IMR-90 (cell line): ENCODE results near the gene MEF2A. TPM values are rescaled to one million over a fixed set of nuclear protein-coding genes. Genes with fewer than 3 reads are reported as not detected.

Experiments used
- ATAC-seq: fragments of 200-7000 bp; cut with Tn5 transposase; 2 replicates; pipeline ENCODE4 v1.9.1; 2020; ENCODE audit warnings: low read depth, mild to moderate bottlenecking, moderate library complexity
- BruUV-seq: library from RNA; stranded (reverse); fragments of 400-500 nt; replicated peaks from 2 replicates; lab custom pipeline; 2021; lab: Mats Ljungman, UMichigan
- CTCF ChIA-PET: fragments of 300-600 bp; formaldehyde crosslinking; extraction: SDS; loops from one replicate; lab custom pipeline; 2021; ENCODE audit warnings: antibody characterized with exemption; lab: Yijun Ruan, JAX
- POLR2A ChIA-PET: fragments of 300-600 bp; sonication (Branson Sonifier 250); formaldehyde crosslinking; loops from one replicate; lab custom pipeline; 2022; ENCODE audit warnings: antibody characterized with exemption; ENCODE audit not compliant: unreplicated experiment; lab: Charles Lee
- DNase-seq: peaks from one replicate; pipeline ENCODE4 v3.0.0; 2013
- H2AFZ ChIP-seq: replicated peaks from 2 replicates; pipeline ENCODE3; 2013; ENCODE audit warnings: low read length, mild to moderate bottlenecking; ENCODE audit not compliant: poor library complexity
- H2AK5ac ChIP-seq: 2 replicates; pipeline ENCODE4 v1.6.1; 2013; ENCODE audit warnings: low read depth, low read length, inconsistent platforms
- H2AK9ac ChIP-seq: replicated peaks from 2 replicates; pipeline ENCODE3; 2013; ENCODE audit warnings: mild to moderate bottlenecking, low read depth, low read length, moderate library complexity; ENCODE audit not compliant: poor library complexity
- H2BK120ac ChIP-seq: 2 replicates; pipeline ENCODE4 v1.6.1; 2013; ENCODE audit warnings: low read depth, low read length, inconsistent platforms
- H2BK15ac ChIP-seq: 3 replicates; pipeline ENCODE4 v1.6.1; 2013; ENCODE audit warnings: low read depth, low read length, inconsistent platforms
- H2BK20ac ChIP-seq: 2 replicates; pipeline ENCODE4 v1.6.1; 2013; ENCODE audit warnings: low read depth, mild to moderate bottlenecking, inconsistent platforms, low read length, moderate library complexity
- H2BK5ac ChIP-seq: 2 replicates; pipeline ENCODE4 v1.6.1; 2013; ENCODE audit warnings: mild to moderate bottlenecking, low read depth, low read length, inconsistent platforms; ENCODE audit not compliant: poor library complexity, severe bottlenecking
- H3K14ac ChIP-seq: replicated peaks from 2 replicates; pipeline ENCODE4 v1.6.1; 2013; ENCODE audit warnings: low read depth, low read length, inconsistent platforms
- H3K18ac ChIP-seq: 2 replicates; pipeline ENCODE4 v1.6.1; 2013; ENCODE audit warnings: low read depth, low read length, control low read depth
- H3K23ac ChIP-seq: 2 replicates; pipeline ENCODE4 v1.6.1; 2013; ENCODE audit warnings: low read depth, low read length, inconsistent platforms
- H3K27ac ChIP-seq: 2 replicates; pipeline ENCODE4 v1.5.1; 2013; ENCODE audit warnings: mild to moderate bottlenecking, control low read depth, low read length; ENCODE audit not compliant: insufficient read depth
- H3K27me3 ChIP-seq: 2 replicates; pipeline ENCODE4 v1.6.1; 2013; ENCODE audit warnings: low read length; ENCODE audit not compliant: control insufficient read depth, insufficient read depth
- H3K36me3 ChIP-seq: 2 replicates; pipeline ENCODE4 v1.6.1; 2013; ENCODE audit warnings: low read length, mixed read lengths; ENCODE audit not compliant: control insufficient read depth, insufficient read depth
- H3K4ac ChIP-seq: 2 replicates; pipeline ENCODE4 v1.6.1; 2013; ENCODE audit warnings: low read depth, low read length, inconsistent platforms
- H3K4me1 ChIP-seq: 2 replicates; pipeline ENCODE4 v1.6.1; 2013; ENCODE audit warnings: low read length, mixed read lengths; ENCODE audit not compliant: control insufficient read depth, insufficient read depth
- H3K4me2 ChIP-seq: 2 replicates; pipeline ENCODE4 v1.6.1; 2013; ENCODE audit warnings: low read depth, mild to moderate bottlenecking, control low read depth, low read length, moderate library complexity
- H3K4me3 ChIP-seq: 2 replicates; pipeline ENCODE4 v1.5.1; 2013; ENCODE audit warnings: low read depth, mild to moderate bottlenecking, control low read depth, low read length, moderate library complexity; ENCODE audit not compliant: insufficient read depth
- H3K56ac ChIP-seq: 2 replicates; pipeline ENCODE4 v1.6.1; 2013; ENCODE audit warnings: low read length, inconsistent platforms; ENCODE audit not compliant: insufficient read depth; ENCODE audit errors: extremely low read depth
- H3K79me1 ChIP-seq, 2 experiments: 2 replicates each; pipeline ENCODE4 v1.6.1; 2013; ENCODE audit warnings: low read length in 2 of 2, inconsistent platforms in 1 of 2, low read depth in 1 of 2
- H3K9ac ChIP-seq: 2 replicates; pipeline ENCODE4 v1.6.1; 2013; ENCODE audit warnings: low read depth, low read length, control low read depth
- H3K9me1 ChIP-seq: 2 replicates; pipeline ENCODE4 v1.6.1; 2013; ENCODE audit warnings: low read length, inconsistent platforms; ENCODE audit not compliant: insufficient read depth
- H3K9me3 ChIP-seq: 2 replicates; pipeline ENCODE4 v1.6.1; 2013; ENCODE audit warnings: low read length; ENCODE audit not compliant: control insufficient read depth, insufficient read depth
- H4K20me1 ChIP-seq: 2 replicates; pipeline ENCODE4 v1.6.1; 2013; ENCODE audit warnings: low read length, inconsistent platforms; ENCODE audit not compliant: insufficient read depth
- H4K5ac ChIP-seq: 2 replicates; pipeline ENCODE4 v1.6.1; 2013; ENCODE audit warnings: mild to moderate bottlenecking, low read depth, low read length, control low read depth
- H4K8ac ChIP-seq, 2 experiments: 2 replicates each; pipeline ENCODE4 v1.6.1; 2013; ENCODE audit warnings: low read depth in 2 of 2, low read length in 2 of 2, control low read depth in 1 of 2, inconsistent platforms in 1 of 2
- H4K91ac ChIP-seq: 2 replicates; pipeline ENCODE4 v1.6.1; 2013; ENCODE audit warnings: low read depth, low read length, inconsistent platforms; ENCODE audit not compliant: insufficient read depth
- BHLHE40 ChIP-seq: fragments of 150-350 bp; IDR thresholded peaks from 2 replicates; pipeline ENCODE4 v1.6.1; 2016; ENCODE audit warnings: mild to moderate bottlenecking, low read depth, low read length
- FOS ChIP-seq: fragments of 150-350 bp; IDR thresholded peaks from 2 replicates; pipeline ENCODE4 v1.6.1; 2016; ENCODE audit warnings: low read depth, low read length
- MAFK ChIP-seq: IDR thresholded peaks from 2 replicates; pipeline ENCODE4 v1.6.1; 2012; ENCODE audit warnings: low read depth, low read length, improper control_type of control experiment
- MXI1 ChIP-seq: IDR thresholded peaks from 2 replicates; pipeline ENCODE4 v1.6.1; 2012; ENCODE audit warnings: low read depth, mild to moderate bottlenecking, low read length, moderate library complexity, borderline replicate concordance
- NFE2L2 ChIP-seq: fragments of 150-350 bp; IDR thresholded peaks from 2 replicates; pipeline ENCODE4 v1.6.1; 2016; ENCODE audit warnings: low read depth, mild to moderate bottlenecking, low read length
- POLR2A ChIP-seq: IDR thresholded peaks from 2 replicates; pipeline ENCODE4 v1.6.1; 2012; ENCODE audit warnings: mild to moderate bottlenecking, low read depth, low read length
- RCOR1 ChIP-seq: IDR thresholded peaks from 2 replicates; pipeline ENCODE4 v1.6.1; 2012; ENCODE audit warnings: mild to moderate bottlenecking, low read length, improper control_type of control experiment; ENCODE audit not compliant: insufficient replicate concordance
- WGBS, 2 experiments: methylation state at CpG; one replicate each; pipeline versions ENCODE4 v1.1.5 to v1.1.7; 2013; ENCODE audit warnings: missing lambda C conversion rate in 2 of 2; ENCODE audit not compliant: insufficient read length in 1 of 2; ENCODE audit errors: extremely low coverage in 2 of 2; 5-methylcytosine and 5-hydroxymethylcytosine counted together
- dilution Hi-C: fragments of 300-500 bp; cut with HindIII; formaldehyde crosslinking; loops from one replicate; pipeline ENCODE4 v1.14.3; 2018; ENCODE audit warnings: low sequenced_read_pairs; ENCODE audit not compliant: unreplicated experiment
- in situ Hi-C: fragments of 300-500 bp; cut with MboI; formaldehyde crosslinking; loops from 3 replicates; pipeline ENCODE4 v1.14.3; 2019; ENCODE audit warnings: low sequenced_read_pairs, inconsistent platforms, mixed read lengths
- intact Hi-C: fragments of 100-400 bp; cut with micrococcal nuclease; formaldehyde crosslinking; loops from 2 replicates; pipeline ENCODE4 v1.10.0; 2022
- polyA plus RNA-seq, 3 experiments: library from polyadenylated mRNA; depleted of rRNA; stranded (reverse); fragments of >200 nt; gene quantifications; 2 replicates each; pipeline ENCODE4 v1.2.3, GENCODE V29; 2012; ENCODE audit warnings: low replicate concordance in 1 of 3
- total RNA-seq: library from RNA; depleted of rRNA; stranded (reverse); fragments of >200 nt; gene quantifications from 2 replicates; pipeline ENCODE4 v1.2.3, GENCODE V29; 2012
- TF ChIP-seq, protein P1 (sequence below): fragments of 150-350 bp; IDR thresholded peaks from 2 replicates; pipeline ENCODE4 v1.6.1; 2016; ENCODE audit warnings: low read depth, mild to moderate bottlenecking, low read length, moderate library complexity, borderline replicate concordance

Gene MEF2A
- total and polyA plus RNA-seq, 2 of the 4 experiments (the other 2 are of a cell fraction): 16.1 to 16.7 TPM

GRCh38 chr15:99616129-99616528 lies 50.3 kb downstream of the MEF2A start:
- H3K14ac ChIP-seq: no peak overlapping the region
- H3K27ac ChIP-seq: no peak overlapping the region
- no peak overlapping the region for H2BK20ac ChIP-seq
- no peaks in the 10 kb centered on the region for H3K9me3 ChIP-seq
- no peak overlapping the region for H3K18ac ChIP-seq
- BruUV-seq: no TSS peak
- H2AK5ac ChIP-seq: no peak overlapping the region
- ATAC-seq: no peak
- no peaks in the 10 kb centered on the region for H3K27me3 ChIP-seq
- no peak overlapping the region for H3K4me2 ChIP-seq
- no peak overlapping the region for H4K91ac ChIP-seq
- H3K23ac ChIP-seq: no peak overlapping the region
- peaks cover 30 to 81% of the 10 kb centered on the region in 2 experiments for H3K79me1 ChIP-seq
- H2AK9ac ChIP-seq: no peak overlapping the region
- no peak overlapping the region for H2BK120ac ChIP-seq
- no peak for DNase-seq
- TF ChIP-seq NFE2L2 (no peak), RCOR1 (no peak), MXI1 (no peak), MAFK (no peak), BHLHE40 (no peak), FOS (no peak), POLR2A (no peak)
- TF ChIP-seq, protein P1, sequence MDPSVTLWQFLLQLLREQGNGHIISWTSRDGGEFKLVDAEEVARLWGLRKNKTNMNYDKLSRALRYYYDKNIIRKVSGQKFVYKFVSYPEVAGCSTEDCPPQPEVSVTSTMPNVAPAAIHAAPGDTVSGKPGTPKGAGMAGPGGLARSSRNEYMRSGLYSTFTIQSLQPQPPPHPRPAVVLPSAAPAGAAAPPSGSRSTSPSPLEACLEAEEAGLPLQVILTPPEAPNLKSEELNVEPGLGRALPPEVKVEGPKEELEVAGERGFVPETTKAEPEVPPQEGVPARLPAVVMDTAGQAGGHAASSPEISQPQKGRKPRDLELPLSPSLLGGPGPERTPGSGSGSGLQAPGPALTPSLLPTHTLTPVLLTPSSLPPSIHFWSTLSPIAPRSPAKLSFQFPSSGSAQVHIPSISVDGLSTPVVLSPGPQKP: no peak
- no peak overlapping the region for H3K9ac ChIP-seq
- no peak overlapping the region for H2BK5ac ChIP-seq
- H2AFZ ChIP-seq: no peak overlapping the region
- peaks cover 8% of the 10 kb centered on the region for H3K4me1 ChIP-seq
- no peak overlapping the region for H2BK15ac ChIP-seq
- peaks cover 13% of the 10 kb centered on the region for H3K9me1 ChIP-seq
- intact Hi-C loops: no loop called here
- H4K20me1 ChIP-seq: peaks cover 20% of the 10 kb centered on the region
- H3K36me3 ChIP-seq: no peaks in the 10 kb centered on the region
- ChIA-PET CTCF (no interaction called here), POLR2A (interaction anchor here (0.6 kb wide), 1 partner anchor 44 kb away, joined by 27 read pairs; no protein-coding TSS in a partner anchor)
- no peak overlapping the region for H3K4ac ChIP-seq
- WGBS, 2 experiments: no CpG with 5 or more reads among the region's 2 CpGs
- no peak overlapping the region for H4K8ac ChIP-seq
- no peak overlapping the region for H4K5ac ChIP-seq
- H3K56ac ChIP-seq: no peak overlapping the region
- dilution Hi-C loops: no loop called here
- in situ Hi-C loops: no loop called here
- H3K4me3 ChIP-seq: no peak overlapping the region
